Fibroblast of the aortic adventitia (primary cell): Measurements from ENCODE around the gene GLUL. TPM values are rescaled to one million over a fixed set of nuclear protein-coding genes. Genes with fewer than 3 reads are reported as not detected.

Source experiments
- DNase-seq: peaks from one replicate; pipeline ENCODE4 v3.0.0-alpha.2; 2010; ENCODE audit warnings: low read depth
- H3K4me3 ChIP-seq: 2 replicates; pipeline ENCODE4 v1.5.1; 2011; ENCODE audit warnings: low read depth, mild to moderate bottlenecking, control low read depth, low read length, moderate library complexity
- total RNA-seq: library from RNA; depleted of rRNA; stranded (reverse); fragments of >200 nt; gene quantifications from 2 replicates; pipeline ENCODE4 v1.2.3, GENCODE V29; 2012; ENCODE audit warnings: low replicate concordance
- TF ChIP-seq, protein P1 (sequence below): IDR thresholded peaks from 2 replicates; pipeline ENCODE4 v1.5.1; 2011; ENCODE audit warnings: mild to moderate bottlenecking, low read length, control low read depth, inconsistent platforms; ENCODE audit not compliant: insufficient read depth

The GLUL gene
- 136 and 296 TPM in 2 replicates for total RNA-seq

DNA sequence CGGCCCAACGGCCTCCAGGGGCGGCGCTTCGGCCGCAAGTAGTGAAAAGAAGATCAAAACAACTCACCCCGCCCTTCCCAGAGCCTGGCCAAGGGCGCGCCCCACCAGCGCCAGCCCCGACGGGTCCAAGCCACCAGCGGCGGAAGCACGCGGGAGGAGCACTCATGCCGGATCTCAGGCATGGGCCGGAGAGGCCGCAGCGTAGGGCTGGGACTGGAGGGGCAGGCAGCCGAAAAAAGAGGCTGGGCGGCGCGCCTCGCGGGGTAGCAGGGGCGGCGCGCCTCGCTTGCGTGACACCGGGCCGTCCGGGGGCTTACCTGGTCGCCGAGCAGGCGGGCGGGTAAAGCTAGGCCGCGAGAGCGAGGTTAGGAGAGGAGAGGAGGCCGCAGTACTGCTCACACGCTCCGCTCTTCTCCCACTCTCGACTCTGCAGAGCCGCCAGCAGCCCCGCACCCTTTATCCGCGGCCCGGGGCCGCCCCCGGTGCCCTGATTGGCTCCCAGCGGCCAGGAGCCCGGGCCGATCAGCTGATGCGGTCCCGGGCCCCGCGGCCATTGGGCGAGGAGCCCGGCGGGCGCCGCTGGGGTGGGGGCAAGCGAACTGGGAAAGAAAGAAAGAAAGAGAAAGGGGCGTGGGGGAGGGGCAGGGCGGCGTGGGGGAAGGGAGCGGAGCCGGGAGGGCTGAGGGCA lies at the start of gene GLUL:
TSS of gene GLUL (minus strand) at position 429 of the 688 bp plus-strand sequence. CDS start 3,053 bp downstream, outside the sequence.
- peak; percentile 88 for DNase-seq
- H3K4me3 ChIP-seq: peak within 1 kb of the TSS; percentile 86
- TF ChIP-seq, protein P1, sequence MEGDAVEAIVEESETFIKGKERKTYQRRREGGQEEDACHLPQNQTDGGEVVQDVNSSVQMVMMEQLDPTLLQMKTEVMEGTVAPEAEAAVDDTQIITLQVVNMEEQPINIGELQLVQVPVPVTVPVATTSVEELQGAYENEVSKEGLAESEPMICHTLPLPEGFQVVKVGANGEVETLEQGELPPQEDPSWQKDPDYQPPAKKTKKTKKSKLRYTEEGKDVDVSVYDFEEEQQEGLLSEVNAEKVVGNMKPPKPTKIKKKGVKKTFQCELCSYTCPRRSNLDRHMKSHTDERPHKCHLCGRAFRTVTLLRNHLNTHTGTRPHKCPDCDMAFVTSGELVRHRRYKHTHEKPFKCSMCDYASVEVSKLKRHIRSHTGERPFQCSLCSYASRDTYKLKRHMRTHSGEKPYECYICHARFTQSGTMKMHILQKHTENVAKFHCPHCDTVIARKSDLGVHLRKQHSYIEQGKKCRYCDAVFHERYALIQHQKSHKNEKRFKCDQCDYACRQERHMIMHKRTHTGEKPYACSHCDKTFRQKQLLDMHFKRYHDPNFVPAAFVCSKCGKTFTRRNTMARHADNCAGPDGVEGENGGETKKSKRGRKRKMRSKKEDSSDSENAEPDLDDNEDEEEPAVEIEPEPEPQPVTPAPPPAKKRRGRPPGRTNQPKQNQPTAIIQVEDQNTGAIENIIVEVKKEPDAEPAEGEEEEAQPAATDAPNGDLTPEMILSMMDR: no peak

GRCh38 chr1:182438326-182438725 lies 46.7 kb upstream of the GLUL start:
- no peak overlapping the region for H3K4me3 ChIP-seq
- TF ChIP-seq, protein P1: no peak
- DNase-seq: no peak

DNA sequence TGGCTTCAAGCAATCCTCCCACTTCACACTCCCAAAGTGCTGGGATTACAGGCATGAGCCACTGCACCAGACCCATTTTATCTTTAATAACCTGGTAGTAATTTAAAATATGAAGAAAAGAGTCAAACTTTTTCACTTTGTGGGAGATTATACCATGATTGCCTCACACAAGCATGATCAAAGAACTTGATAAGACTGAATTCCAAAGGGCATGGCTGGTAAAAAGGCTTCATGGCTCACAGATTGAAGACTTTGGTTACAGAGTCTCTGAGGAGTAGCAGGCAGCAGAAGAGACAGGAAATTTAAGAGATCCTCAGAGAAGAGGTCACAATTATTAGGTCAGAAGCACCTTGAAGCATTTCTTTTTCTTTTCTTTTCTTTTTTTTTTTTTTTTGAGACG lies 42.0 kb upstream of the GLUL start:
- no peak overlapping the region for H3K4me3 ChIP-seq

GRCh38 chr1:182431278-182431677 lies 39.7 kb upstream of the GLUL start:
- H3K4me3 ChIP-seq: no peak overlapping the region
- TF ChIP-seq, protein P1: no peak
- DNase-seq: no peak

More for the DNA sequence above, 42.0 kb upstream of the GLUL start:
- no peak for DNase-seq
- TF ChIP-seq, protein P1: no peak

DNA sequence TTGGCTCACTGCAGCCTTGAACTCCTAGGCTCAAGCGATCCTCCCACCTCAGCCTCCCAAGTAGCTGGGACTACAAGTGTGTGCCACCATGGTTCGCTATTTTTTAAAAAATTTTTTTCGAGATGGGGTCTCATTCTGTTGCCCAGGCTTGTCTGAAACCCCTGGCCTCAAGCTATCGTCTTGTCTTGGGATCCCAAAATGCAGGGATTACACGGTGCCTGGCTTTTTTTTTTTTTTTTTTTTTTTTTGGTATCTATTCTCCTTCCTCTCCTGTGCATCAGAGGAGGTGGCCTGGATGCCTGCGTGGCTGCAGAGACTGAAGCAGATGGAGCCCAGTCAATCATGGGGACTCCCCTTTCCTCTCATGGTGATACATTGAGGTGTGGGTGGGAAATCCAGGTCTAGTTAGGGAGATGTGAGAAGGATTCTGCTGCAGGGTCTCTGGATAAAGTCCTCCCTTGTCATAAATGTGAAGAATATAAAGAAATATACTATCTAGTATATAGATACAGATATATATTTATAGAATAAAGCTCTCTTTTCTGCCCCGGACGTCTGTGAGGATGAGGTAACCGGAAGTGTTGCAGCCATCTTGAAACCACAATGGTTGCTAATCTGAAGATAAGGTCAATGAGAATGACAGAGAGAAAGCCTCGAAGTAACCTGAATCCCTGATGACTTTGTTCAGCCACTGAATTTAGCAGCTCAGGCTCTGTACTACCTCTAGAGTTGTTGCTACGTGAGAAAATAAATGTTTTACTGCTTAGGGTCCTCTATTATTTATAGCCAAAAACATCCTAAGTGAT lies 38.9 kb upstream of the GLUL start:
- TF ChIP-seq, protein P1: no peak
- no peak overlapping the region for H3K4me3 ChIP-seq
- DNase-seq: peak; percentile 6

DNA sequence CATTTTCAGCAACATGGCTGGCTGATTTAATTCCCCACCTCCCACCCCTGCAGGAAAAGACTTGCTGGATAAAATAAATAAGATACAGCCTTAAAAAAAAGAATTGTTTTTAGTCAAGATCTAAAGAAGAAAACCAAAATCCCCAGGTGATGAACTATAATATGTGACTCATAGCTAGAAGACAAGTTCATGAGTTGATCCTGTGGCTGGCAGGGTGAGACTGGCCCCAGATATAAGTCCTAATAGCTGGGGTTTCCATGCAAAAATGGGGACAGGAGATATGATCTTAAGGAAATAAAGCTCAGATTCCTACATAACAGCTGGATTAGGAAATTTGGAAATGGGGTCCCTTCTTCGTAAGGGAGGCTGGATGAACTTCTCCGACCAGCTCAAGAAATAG lies 36.5 kb upstream of the GLUL start:
- H3K4me3 ChIP-seq: no peak overlapping the region
- TF ChIP-seq, protein P1: no peak
- no peak for DNase-seq
